Urothelium cell line (cell line): Measurements from ENCODE around the gene AGPAT3.

Experiments
- DNase-seq: peaks from one replicate; pipeline ENCODE4 v3.0.0; 2011; ENCODE audit warnings: low spot score, mixed read lengths
- FAIRE-seq: peaks from 2 replicates; lab custom pipeline; 2011; peaks lifted over from hg19 to GRCh38; lab: Jason Lieb, UNC

AGPAT3 gene

DNA sequence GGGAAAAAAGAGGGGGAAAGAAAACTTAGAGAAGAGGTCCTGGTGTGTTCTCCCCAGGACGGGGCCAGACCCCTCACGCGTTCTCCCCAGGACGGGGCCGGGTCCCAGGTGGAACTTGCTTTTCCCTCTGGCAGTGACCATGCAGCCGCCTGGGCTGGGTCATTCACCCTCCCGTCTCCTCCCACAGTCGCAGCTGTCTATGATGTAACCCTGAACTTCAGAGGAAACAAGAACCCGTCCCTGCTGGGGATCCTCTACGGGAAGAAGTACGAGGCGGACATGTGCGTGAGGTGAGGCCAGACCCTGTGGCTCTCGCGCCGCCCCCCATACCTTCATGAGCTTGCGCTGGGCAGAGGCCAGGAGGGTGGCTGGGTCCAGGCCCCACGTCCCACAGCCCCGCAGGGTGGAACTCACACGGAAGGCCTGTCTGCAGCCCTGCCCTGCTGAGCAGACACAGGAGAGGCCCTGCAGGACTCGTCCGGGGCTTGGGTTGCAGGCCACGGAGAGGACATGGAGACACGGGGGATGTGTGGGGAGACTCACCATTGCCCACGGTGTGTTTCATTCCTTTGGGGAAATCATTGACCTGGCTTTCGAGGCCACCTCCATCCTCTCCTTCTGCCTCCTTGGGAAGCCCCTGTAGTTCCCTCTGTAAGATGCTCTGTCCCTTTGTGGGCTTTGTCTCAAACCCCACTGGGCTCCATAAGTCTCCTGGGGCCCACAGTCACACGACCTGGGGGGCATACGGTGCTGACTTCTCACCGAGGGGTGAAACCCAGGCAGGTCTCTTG, 106.4 kb downstream of the AGPAT3 start:
- FAIRE-seq: no peak

DNA sequence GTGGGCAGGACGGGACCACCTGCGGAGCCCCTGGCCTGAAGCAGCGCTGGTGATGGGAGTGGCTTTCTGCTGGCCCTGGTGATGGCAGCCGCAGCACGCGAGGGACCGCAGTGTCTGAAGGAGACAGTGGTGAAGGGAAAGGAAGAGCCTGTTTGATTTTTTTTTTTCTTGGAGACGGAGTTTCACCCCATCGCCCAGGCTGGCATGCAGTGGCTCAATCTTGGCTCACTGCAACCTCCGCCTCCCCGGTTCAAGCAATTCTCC, 106.9 kb downstream of the AGPAT3 start:
- DNase-seq (no peak), FAIRE-seq (no peak)

More for the DNA sequence above, 106.4 kb downstream of the AGPAT3 start:
- DNase-seq: no peak

DNA sequence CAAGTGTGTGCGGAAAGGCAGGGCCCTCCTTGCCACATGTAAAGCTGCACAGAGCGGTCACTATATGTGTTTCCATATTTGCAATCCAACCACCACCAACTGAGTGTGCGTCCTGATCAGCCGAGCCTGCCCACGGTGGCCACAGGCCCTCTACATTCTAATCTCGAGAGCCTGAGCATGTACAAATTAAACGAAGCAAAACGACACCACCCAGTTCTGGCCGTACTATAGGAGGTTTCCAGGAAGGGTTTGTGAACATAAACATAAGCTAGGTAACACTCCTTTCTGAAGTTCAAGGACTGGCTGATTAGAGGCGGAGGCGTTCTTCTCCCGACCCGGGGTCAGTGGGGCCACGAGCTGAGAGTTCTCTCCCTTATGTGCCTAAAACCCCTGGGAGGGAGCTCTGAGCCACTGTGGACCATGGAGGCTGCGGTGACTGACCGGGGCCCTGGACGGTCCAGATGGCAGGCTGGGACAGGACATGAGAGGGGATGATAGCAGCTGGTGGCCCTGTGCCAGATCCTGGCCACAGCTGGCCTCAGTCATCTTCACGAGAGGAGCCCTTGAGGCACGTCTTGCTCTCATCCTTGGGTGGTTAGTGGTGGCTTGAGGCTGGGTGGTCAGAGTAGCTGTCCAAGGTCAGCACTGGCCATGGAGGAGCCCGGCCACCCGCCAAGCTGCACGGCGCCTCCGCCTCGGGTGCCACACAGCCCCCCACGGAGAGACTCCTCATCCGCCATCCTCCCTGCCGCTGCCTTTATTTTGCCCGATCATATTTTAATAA, 108.0 kb downstream of the AGPAT3 start:
- DNase-seq: no peak
- no peak for FAIRE-seq

- FAIRE-seq: no peak
Measured at GRCh38 chr21:43973634-43973955, 108.6 kb downstream of the AGPAT3 start.

DNA sequence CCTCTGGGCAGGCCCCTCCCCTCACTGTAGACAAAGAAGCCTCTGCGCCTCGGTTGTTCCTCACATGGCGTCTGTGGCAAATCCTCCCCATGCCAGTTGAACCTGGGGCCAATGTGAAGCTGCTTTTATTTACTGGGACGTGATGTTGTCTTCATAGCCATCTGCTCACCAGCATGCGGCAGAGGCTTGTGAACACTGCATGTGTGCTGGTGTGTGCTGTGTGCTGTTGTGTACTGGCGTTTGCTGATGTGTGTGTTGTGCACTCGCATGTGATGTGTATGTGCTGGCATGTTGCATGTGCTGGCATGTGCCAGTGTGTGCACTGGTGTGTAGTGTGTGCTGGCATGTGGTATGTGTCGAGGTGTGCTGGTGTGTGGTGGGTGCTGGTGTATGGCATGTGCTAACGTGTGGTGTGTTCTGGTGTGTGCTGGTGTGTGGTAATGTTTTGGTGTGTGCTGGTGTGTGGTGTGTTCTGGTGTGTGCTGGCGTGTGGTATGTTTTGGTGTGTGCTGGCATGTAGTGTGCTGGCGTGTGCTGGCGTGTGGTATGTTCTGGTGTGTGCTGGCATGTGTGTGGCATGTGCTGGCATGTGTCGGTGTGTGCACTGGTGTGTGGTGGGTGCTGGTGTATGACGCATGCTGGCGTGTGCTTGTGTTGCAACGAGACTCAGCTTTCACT, 109.9 kb downstream of the AGPAT3 start:
- FAIRE-seq (peak; percentile 96), DNase-seq (no peak)

More at GRCh38 chr21:43973634-43973955, 108.6 kb downstream of the AGPAT3 start:
- no peak for DNase-seq

DNA sequence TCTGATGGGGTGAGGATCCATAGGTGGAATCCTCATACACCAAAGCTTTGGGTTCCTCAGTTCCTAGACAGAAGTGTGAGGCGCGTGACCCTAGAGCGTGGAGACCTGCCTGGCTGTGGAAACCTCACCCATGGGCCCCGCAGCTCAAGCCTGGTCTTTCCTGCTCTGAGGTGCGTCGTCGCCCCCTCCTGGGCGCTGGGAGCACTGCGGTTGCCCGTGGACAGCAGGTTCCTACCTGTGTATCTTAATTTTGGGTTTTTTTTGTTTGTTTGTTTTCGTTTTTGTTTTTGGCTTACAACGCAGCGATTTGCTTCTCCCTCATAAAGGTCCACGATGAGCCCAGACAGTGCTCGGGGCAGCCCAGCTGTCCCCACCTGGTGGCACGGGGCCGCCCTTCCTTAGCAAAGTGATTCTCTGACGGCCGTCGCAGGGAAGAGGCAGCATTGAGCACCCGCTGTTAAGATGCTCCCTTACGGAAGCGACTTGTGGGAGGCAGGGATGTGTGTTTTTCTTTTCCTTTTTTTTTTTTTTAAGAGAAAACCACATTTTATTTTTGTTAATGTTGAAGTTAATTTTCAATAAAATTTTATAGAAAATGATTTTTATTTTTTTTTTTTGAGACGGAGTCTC, 110.6 kb downstream of the AGPAT3 start:
- FAIRE-seq: no peak

DNA sequence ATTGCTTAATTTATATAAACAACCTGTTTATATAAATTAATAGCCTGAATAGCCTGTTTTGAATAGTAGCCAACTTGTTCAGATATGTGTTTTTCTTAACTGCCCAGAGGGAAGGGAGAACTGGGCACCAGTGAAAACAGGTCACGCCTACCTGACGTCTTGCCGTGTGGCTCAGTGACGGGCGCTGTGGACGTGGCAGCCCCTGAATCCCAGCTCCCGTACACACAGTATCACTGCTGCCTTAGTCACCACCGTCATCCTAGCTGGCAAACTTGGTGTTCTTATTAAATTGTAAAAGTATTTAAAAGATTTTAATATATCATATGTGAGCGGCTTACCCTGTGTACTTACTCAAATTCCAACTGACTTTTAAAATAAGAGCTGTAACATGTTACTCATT, 111.6 kb downstream of the AGPAT3 start:
- no peak for DNase-seq
- FAIRE-seq: no peak

More for the DNA sequence above, 110.6 kb downstream of the AGPAT3 start:
- peak; percentile 75 for DNase-seq

DNA sequence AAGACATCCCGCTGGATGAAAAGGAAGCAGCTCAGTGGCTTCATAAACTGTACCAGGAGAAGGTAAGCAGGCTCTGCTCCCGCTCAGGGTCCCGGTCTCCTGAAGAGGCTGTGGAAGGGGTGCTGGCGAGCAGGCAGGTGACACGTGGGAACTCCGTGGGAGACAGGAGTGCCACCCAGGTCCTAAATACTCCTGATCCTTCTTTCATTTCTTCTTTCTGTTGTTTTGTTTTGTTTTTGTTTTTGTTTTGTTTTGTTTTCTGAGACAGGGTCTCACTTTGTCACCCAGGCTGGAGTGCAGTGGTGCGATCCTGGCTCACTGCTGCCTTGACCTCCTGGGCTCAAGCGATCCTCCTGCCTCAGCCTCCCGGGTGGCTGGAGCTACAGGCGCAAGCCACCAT, 113.0 kb downstream of the AGPAT3 start:
- DNase-seq (no peak), FAIRE-seq (no peak)

DNA sequence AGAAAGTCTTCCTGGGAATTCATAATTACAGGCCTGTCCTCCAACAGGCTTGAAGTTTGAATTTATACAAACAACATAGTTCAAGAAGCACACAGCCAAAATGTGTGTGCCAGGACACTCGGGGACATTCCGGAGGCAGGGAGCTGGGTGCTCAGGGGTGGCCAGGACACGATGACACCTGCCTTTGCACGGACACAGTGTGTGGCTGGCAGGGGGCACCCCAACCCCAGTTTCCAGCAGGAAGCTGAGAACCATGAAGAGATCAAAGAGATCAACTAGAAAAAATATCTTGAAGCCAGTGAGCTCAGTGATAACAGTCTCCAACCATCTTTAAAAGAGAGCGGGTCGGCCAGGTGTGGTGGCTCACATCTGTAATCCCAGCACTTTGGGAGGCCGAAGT, 114.6 kb downstream of the AGPAT3 start:
- DNase-seq (no peak), FAIRE-seq (no peak)

GRCh38 chr21:43981151-43981870, 116.3 kb downstream of the AGPAT3 start:
- no peak for FAIRE-seq
- DNase-seq: no peak

- DNase-seq (no peak), FAIRE-seq (no peak)
Measured at GRCh38 chr21:43981871-43982210, 116.8 kb downstream of the AGPAT3 start.

DNA sequence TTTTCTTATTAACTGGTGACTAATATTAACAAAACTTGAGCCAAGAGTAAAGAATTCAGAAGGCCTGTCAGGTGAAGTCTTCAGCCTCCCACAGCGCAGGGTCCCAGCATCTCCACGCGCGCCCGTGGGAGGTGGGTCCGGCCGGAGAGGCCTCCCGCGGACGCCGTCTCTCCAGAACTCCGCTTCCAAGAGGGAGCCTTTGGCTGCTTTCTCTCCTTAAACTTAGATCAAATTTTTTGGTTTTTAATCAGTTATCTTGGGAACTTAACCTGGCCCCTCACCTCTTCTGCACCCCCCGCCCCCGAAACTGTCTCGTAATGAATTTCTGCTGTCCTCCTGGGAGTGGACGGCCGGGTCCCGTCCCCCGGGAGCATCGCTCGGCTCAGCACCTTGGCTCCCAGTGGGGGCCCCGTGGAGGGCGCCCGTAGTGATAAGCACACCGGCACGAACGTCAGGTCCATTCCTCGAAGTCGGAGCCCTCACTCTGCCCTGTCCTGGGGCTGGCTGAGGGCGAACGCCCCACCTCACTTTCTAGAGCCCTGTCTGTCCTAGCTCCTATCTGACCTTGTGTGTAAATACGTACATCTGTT, 117.6 kb downstream of the AGPAT3 start:
- FAIRE-seq (no peak), DNase-seq (no peak)

- FAIRE-seq (no peak), DNase-seq (no peak)
Measured at GRCh38 chr21:43983390-43983789, 118.4 kb downstream of the AGPAT3 start.

GRCh38 chr21:43983860-43984420, 118.9 kb downstream of the AGPAT3 start:
- FAIRE-seq (no peak), DNase-seq (no peak)

DNA sequence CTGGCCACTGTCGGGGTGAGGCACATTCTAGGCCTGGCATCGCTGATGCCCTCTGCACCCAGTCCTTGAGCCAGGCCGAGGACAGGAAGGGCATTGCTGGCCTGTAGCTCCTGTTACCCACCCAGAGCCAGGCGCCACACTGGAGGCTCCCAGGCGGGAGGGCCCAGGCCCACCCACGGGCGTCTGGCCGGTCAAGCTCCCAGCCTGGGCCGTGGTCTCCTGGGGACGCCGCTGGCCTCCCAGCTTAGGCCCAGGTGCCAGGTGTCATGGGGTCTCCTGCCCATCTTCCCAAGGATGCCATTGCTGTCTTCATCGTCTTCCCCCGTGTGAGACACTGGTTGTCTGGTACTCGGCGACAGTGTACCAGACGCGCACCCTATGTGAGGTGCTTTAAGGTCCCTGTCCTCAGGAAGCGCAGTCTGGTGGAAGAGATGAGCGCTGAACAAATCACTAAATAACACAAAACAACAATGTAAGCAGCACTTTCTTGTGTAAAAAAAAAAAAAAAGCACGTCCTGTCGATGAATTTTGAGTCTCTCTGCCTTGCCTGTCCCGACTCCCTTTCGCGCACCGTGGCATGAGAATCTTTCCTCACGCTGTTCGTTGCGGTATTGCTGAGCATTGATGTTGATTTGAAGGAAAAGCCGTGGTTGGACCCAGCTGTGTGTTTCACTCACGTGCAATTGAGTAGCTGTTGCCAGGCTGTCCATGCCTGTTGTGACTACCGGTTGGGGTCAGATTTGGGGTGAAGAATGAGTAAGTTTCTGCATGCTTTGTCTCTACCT, 120.1 kb downstream of the AGPAT3 start:
- DNase-seq: no peak
- FAIRE-seq: no peak

DNA sequence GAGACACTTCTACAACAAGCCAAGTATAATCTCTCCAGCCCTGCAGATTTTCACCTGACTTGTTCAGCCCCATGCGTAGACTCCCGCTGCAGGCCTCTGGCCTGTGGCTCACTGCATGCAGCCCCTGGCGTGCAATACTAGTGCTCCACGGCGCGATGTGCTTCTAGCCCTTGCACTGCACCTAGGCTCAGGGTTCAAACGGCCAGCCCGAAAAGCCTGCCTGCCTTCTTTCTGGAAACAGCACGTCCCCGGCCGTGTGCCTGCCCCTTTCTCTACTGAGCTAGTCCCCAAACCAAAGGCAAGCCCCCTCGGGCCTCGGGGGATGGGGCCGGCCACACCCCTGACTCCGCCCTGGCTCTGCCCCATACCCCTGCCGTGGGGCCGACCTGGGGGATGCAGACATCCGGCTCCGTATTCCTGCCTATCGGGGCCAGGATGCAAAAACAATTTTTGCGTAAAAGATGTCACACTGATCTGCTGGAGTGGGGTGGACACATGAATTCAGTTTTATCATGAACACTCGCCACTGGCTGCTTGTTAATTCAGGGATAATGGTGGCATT, 120.7 kb downstream of the AGPAT3 start:
- DNase-seq: no peak

GRCh38 chr21:43986544-43987451, 121.8 kb downstream of the AGPAT3 start:
- FAIRE-seq: no peak
- no peak for DNase-seq

More for the DNA sequence above, 120.7 kb downstream of the AGPAT3 start:
- no peak for FAIRE-seq

DNA sequence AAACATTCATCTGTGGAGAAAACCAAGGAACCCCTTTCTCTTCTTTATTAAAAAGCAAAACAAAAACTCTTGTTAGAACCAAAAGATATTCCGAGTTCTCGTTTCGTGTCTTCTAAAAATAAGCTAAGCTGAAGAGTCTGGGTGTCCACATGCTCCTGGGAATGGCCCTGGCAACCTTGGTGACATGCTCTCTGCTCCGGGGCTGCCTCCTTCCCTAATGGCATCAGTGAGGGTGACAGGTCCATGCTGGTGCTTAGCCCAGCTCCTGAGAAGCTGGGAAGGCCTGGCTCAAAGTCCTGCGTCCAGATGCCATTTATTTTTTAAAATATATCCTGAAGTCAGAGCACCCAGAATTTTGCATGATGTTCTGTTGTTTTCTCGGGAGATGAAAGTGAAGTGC, 122.5 kb downstream of the AGPAT3 start:
- no peak for DNase-seq
- no peak for FAIRE-seq
